Activated naive CD8-positive, alpha-beta T cell treated with anti-CD3 and anti-CD28 coated beads, Interleukin-2, amount 50 U/mL, for 24 hours (primary cell): ENCODE results near the gene NOP14.
"Not testable (repeated sequence)": the region's sequence is repeated elsewhere in the genome, so short reads cannot be mapped to it uniquely, and the experiment has no call there.

Experiments used
- ATAC-seq: fragments of 150-1000 bp; cut with Tn5 transposase; one replicate; pipeline ENCODE4 v1.10.0; 2021
- DNase-seq: peaks from one replicate; pipeline ENCODE4 v3.0.0; 2021
- H3K27ac Mint-ChIP-seq: one replicate; pipeline ENCODE4 v1.8.0; 2021; ENCODE audit warnings: mild to moderate bottlenecking, mixed read lengths
- H3K27me3 Mint-ChIP-seq: one replicate; pipeline ENCODE4 v1.8.0; 2021; ENCODE audit warnings: mixed read lengths
- H3K36me3 Mint-ChIP-seq: one replicate; pipeline ENCODE4 v1.8.0; 2021; ENCODE audit warnings: low read depth, mixed read lengths
- H3K4me1 Mint-ChIP-seq: one replicate; pipeline ENCODE4 v1.8.0; 2021; ENCODE audit warnings: mixed read lengths
- H3K4me3 Mint-ChIP-seq: one replicate; pipeline ENCODE4 v1.8.0; 2021; ENCODE audit warnings: mild to moderate bottlenecking, moderate library complexity, mixed read lengths
- H3K9me3 Mint-ChIP-seq: one replicate; pipeline ENCODE4 v1.8.0; 2021; ENCODE audit warnings: mixed read lengths

The NOP14 gene

GRCh38 chr4:2924765-2925301 is 38.4 kb downstream of the NOP14 start:
- Mint-ChIP-seq H3K4me3 (no peak overlapping the region), H3K27ac (peak overlapping the region; percentile 64), H3K9me3 (no peaks in the 10 kb centered on the region), H3K36me3 (peaks cover 41% of the 10 kb centered on the region), H3K4me1 (peaks cover 39% of the 10 kb centered on the region), H3K27me3 (no peaks in the 10 kb centered on the region)
- no peak for ATAC-seq
- no peak for DNase-seq

- ATAC-seq (no peak), DNase-seq (no peak)
- peaks cover 43% of the 10 kb centered on the region for H3K36me3 Mint-ChIP-seq
- no peak overlapping the region for H3K4me3 Mint-ChIP-seq
- peaks cover 42% of the 10 kb centered on the region for H3K4me1 Mint-ChIP-seq
- no peaks in the 10 kb centered on the region for H3K9me3 Mint-ChIP-seq
- H3K27me3 Mint-ChIP-seq: no peaks in the 10 kb centered on the region
- no peak overlapping the region for H3K27ac Mint-ChIP-seq
These were observed 38.9 kb downstream of the NOP14 start for GRCh38 chr4:2924286-2924685.

GRCh38 chr4:2923668-2924173 is 39.5 kb downstream of the NOP14 start:
- H3K9me3 Mint-ChIP-seq: no peaks in the 10 kb centered on the region
- no peaks in the 10 kb centered on the region for H3K27me3 Mint-ChIP-seq
- ATAC-seq (no peak), DNase-seq (no peak)
- no peak overlapping the region for H3K4me3 Mint-ChIP-seq
- H3K4me1 Mint-ChIP-seq: peaks cover 43% of the 10 kb centered on the region
- peaks cover 43% of the 10 kb centered on the region for H3K36me3 Mint-ChIP-seq
- H3K27ac Mint-ChIP-seq: peak overlapping the region; percentile 86

GRCh38 chr4:2923141-2923551 is 40.1 kb downstream of the NOP14 start:
- DNase-seq (no peak), ATAC-seq (no peak)
- Mint-ChIP-seq H3K27me3 (no peaks in the 10 kb centered on the region), H3K9me3 (no peaks in the 10 kb centered on the region), H3K27ac (peak overlapping the region; percentile 86), H3K36me3 (peaks cover 47% of the 10 kb centered on the region), H3K4me1 (peaks cover 48% of the 10 kb centered on the region), H3K4me3 (no peak overlapping the region)

GRCh38 chr4:2922453-2923101 is 40.6 kb downstream of the NOP14 start:
- not testable (repeated sequence) for ATAC-seq, H3K27ac Mint-ChIP-seq, H3K4me3 Mint-ChIP-seq, H3K9me3 Mint-ChIP-seq, H3K27me3 Mint-ChIP-seq
- Mint-ChIP-seq H3K4me1 (peaks cover 52% of the 10 kb centered on the region), H3K36me3 (peaks cover 52% of the 10 kb centered on the region)
- peak; percentile 31 for DNase-seq

GRCh38 chr4:2918714-2919113 is 44.5 kb downstream of the NOP14 start:
- not testable (repeated sequence) for H3K4me3 Mint-ChIP-seq, ATAC-seq, DNase-seq, H3K9me3 Mint-ChIP-seq, H3K27me3 Mint-ChIP-seq, H3K27ac Mint-ChIP-seq
- H3K36me3 Mint-ChIP-seq: peaks cover 66% of the 10 kb centered on the region
- H3K4me1 Mint-ChIP-seq: peaks cover 65% of the 10 kb centered on the region

GRCh38 chr4:2918300-2918699 is 44.9 kb downstream of the NOP14 start:
- H3K4me3 Mint-ChIP-seq, H3K27ac Mint-ChIP-seq, H3K9me3 Mint-ChIP-seq, DNase-seq, ATAC-seq, H3K27me3 Mint-ChIP-seq: not testable (repeated sequence)
- Mint-ChIP-seq H3K4me1 (peaks cover 63% of the 10 kb centered on the region), H3K36me3 (peaks cover 62% of the 10 kb centered on the region)

- H3K27ac Mint-ChIP-seq, H3K27me3 Mint-ChIP-seq, H3K4me3 Mint-ChIP-seq, H3K9me3 Mint-ChIP-seq, DNase-seq, ATAC-seq: not testable (repeated sequence)
- H3K36me3 Mint-ChIP-seq: peaks cover 57% of the 10 kb centered on the region
- H3K4me1 Mint-ChIP-seq: peaks cover 47% of the 10 kb centered on the region
These were observed 46.5 kb downstream of the NOP14 start for GRCh38 chr4:2916696-2917095.

- Mint-ChIP-seq H3K27ac (no peak overlapping the region), H3K36me3 (peaks cover 53% of the 10 kb centered on the region), H3K4me1 (peaks cover 41% of the 10 kb centered on the region), H3K4me3 (no peak overlapping the region), H3K9me3 (no peaks in the 10 kb centered on the region), H3K27me3 (no peaks in the 10 kb centered on the region)
- ATAC-seq (no peak), DNase-seq (no peak)
These were observed 47.4 kb downstream of the NOP14 start for GRCh38 chr4:2915789-2916188.

GRCh38 chr4:2914256-2915126 is 48.7 kb downstream of the NOP14 start:
- Mint-ChIP-seq H3K4me1 (peaks cover 28% of the 10 kb centered on the region), H3K27me3 (no peaks in the 10 kb centered on the region), H3K9me3 (no peaks in the 10 kb centered on the region), H3K27ac (peak overlapping the region; percentile 64), H3K4me3 (no peak overlapping the region), H3K36me3 (peaks cover 44% of the 10 kb centered on the region)
- DNase-seq: peak; percentile 19
- ATAC-seq: peak; percentile 86

GRCh38 chr4:2913168-2913567 is 50.0 kb downstream of the NOP14 start:
- Mint-ChIP-seq H3K4me1 (peaks cover 22% of the 10 kb centered on the region), H3K4me3 (no peak overlapping the region), H3K27me3 (no peaks in the 10 kb centered on the region), H3K36me3 (peaks cover 36% of the 10 kb centered on the region), H3K27ac (no peak overlapping the region), H3K9me3 (no peaks in the 10 kb centered on the region)
- ATAC-seq: no peak
- no peak for DNase-seq

GRCh38 chr4:2911868-2912267 is 51.3 kb downstream of the NOP14 start:
- Mint-ChIP-seq H3K4me1 (peaks cover 20% of the 10 kb centered on the region), H3K27ac (no peak overlapping the region), H3K9me3 (no peaks in the 10 kb centered on the region), H3K36me3 (peaks cover 24% of the 10 kb centered on the region), H3K4me3 (no peak overlapping the region), H3K27me3 (no peaks in the 10 kb centered on the region)
- DNase-seq: no peak
- ATAC-seq: no peak

- Mint-ChIP-seq H3K4me1 (peaks cover 34% of the 10 kb centered on the region), H3K9me3 (no peaks in the 10 kb centered on the region), H3K4me3 (no peak overlapping the region), H3K36me3 (peaks cover 25% of the 10 kb centered on the region), H3K27me3 (no peaks in the 10 kb centered on the region), H3K27ac (no peak overlapping the region)
- DNase-seq: no peak
- no peak for ATAC-seq
These were observed 52.8 kb downstream of the NOP14 start for GRCh38 chr4:2910409-2910808.

- Mint-ChIP-seq H3K36me3 (peaks cover 24% of the 10 kb centered on the region), H3K27ac (no peak overlapping the region)
These were observed 53.6 kb downstream of the NOP14 start for GRCh38 chr4:2909583-2909982.

GRCh38 chr4:2908686-2909085 is 54.5 kb downstream of the NOP14 start:
- DNase-seq (no peak), ATAC-seq (no peak)
- H3K4me1 Mint-ChIP-seq: peaks cover 31% of the 10 kb centered on the region
- no peak overlapping the region for H3K4me3 Mint-ChIP-seq
- H3K36me3 Mint-ChIP-seq: peaks cover 29% of the 10 kb centered on the region
- no peak overlapping the region for H3K27ac Mint-ChIP-seq
- H3K9me3 Mint-ChIP-seq: no peaks in the 10 kb centered on the region
- no peaks in the 10 kb centered on the region for H3K27me3 Mint-ChIP-seq

More at GRCh38 chr4:2909583-2909982, 53.6 kb downstream of the NOP14 start:
- peaks cover 31% of the 10 kb centered on the region for H3K4me1 Mint-ChIP-seq
- DNase-seq (no peak), ATAC-seq (no peak)
- H3K9me3 Mint-ChIP-seq: no peaks in the 10 kb centered on the region
- H3K4me3 Mint-ChIP-seq: no peak overlapping the region
- H3K27me3 Mint-ChIP-seq: no peaks in the 10 kb centered on the region
